H1 (cell line): ENCODE measurements around the gene RASGRF1. TPM values are rescaled to one million over a fixed set of nuclear protein-coding genes. Genes with fewer than 3 reads are reported as not detected.

Experiments used
- ASH2L ChIP-seq: fragments of 200-600, 300-600 bp; sonication (generic); IDR thresholded peaks from one replicate; pipeline ENCODE4 v1.7.1; 2017; ENCODE audit warnings: low read length
- CTBP2 ChIP-seq: IDR thresholded peaks from 2 replicates; pipeline ENCODE4 v1.7.0; 2011; ENCODE audit warnings: borderline replicate concordance, mild to moderate bottlenecking, moderate library complexity, mixed read lengths, low read length; ENCODE audit not compliant: insufficient read depth, insufficient read length
- POLR2AphosphoS5 ChIP-seq: IDR thresholded peaks from 2 replicates; pipeline ENCODE4 v1.6.1; 2011; ENCODE audit warnings: low read depth, low read length
- polyA plus RNA-seq, 7 experiments: library from polyadenylated mRNA; depleted of rRNA in 3 of 7; stranded (reverse) in 5 of 7; unstranded in 2 of 7; fragments of >200 nt in 5 of 7; fragments of 200-250 nt in 2 of 7; gene quantifications; 1 replicate in 5 of 7; 2 replicates in 1 of 7; 4 replicates in 1 of 7; pipeline versions ENCODE4 v1.2.1 to v1.2.3, GENCODE V29; 2011 to 2013; ENCODE audit warnings: missing spikeins in 2 of 7, mixed read lengths in 2 of 7
- total RNA-seq: library from RNA; stranded (reverse); fragmentation: NEBNext Ultra II Directional; extraction: Animal tissue kit (Norgen Biotek cat#: 25700); gene quantifications from 2 replicates; pipeline ENCODE4 v1.2.1, GENCODE V29; 2021
- TF ChIP-seq, protein P1 (sequence below): IDR thresholded peaks from 2 replicates; pipeline ENCODE4 v1.6.1; 2012; ENCODE audit warnings: low read length, inconsistent platforms

RASGRF1 gene
- total and polyA plus RNA-seq, 2 of the 8 experiments (the other 6 are each of a cell fraction or from before 2014, with no cell fraction given), result 0.42 to 0.67 TPM

- TF ChIP-seq, protein P1, sequence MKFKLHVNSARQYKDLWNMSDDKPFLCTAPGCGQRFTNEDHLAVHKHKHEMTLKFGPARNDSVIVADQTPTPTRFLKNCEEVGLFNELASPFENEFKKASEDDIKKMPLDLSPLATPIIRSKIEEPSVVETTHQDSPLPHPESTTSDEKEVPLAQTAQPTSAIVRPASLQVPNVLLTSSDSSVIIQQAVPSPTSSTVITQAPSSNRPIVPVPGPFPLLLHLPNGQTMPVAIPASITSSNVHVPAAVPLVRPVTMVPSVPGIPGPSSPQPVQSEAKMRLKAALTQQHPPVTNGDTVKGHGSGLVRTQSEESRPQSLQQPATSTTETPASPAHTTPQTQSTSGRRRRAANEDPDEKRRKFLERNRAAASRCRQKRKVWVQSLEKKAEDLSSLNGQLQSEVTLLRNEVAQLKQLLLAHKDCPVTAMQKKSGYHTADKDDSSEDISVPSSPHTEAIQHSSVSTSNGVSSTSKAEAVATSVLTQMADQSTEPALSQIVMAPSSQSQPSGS, result no peak
- TF ChIP-seq ASH2L (no peak), CTBP2 (no peak), POLR2AphosphoS5 (no peak)
Measured at GRCh38 chr15:78932258-78932808, 158.2 kb downstream of the RASGRF1 start (continued).
